EH (cell line): Measurements from ENCODE around the gene ALG9.
A peak's percentile ranks its signal among the peaks of the same experiment; 100 is the strongest.

Experiments
- DNase-seq: peaks from one replicate; pipeline ENCODE4 v3.0.0-alpha.2; 2015; ENCODE audit warnings: low read depth

Gene ALG9

GRCh38 chr11:111879637-111879960 is 8.2 kb upstream of the ALG9 start:
- DNase-seq = no peak

GRCh38 chr11:111878849-111879636 is 7.7 kb upstream of the ALG9 start, which contains the start of the genes CFAP68 and FDXACB1:
TSS of gene CFAP68 (plus strand) at chr11:111879541. CDS start at chr11:111879561, 20 bp downstream.
TSS of gene FDXACB1 (minus strand) at chr11:111879165. CDS start at chr11:111879132, 33 bp downstream.
- DNase-seq = peak; percentile 97

DNA sequence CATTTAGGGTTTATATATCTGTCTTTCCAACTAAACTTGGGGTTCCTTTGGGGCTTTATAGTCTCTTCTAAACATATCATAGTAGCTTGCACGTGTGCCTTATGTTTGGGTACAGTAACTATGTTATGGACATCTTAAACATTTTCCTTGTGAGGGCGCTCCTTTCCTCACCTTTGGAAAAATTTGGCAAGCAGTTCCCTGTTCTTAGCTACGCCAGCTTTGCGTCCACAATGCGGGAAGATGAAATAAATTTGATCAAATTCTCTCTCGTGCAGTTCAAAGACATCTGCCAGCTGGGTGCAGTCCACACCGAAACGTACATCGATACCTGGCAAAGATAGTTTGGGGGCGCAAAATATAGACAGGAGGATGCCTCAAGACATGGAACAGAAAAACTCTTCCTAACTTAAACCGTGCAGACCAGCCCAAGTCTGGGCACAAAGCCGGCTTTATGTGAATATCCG is 7.0 kb upstream of the ALG9 start:
- peak; percentile 42 for DNase-seq

GRCh38 chr11:111871693-111872161 is 346 bp upstream of the ALG9 start:
- peak; percentile 17 for DNase-seq

DNA sequence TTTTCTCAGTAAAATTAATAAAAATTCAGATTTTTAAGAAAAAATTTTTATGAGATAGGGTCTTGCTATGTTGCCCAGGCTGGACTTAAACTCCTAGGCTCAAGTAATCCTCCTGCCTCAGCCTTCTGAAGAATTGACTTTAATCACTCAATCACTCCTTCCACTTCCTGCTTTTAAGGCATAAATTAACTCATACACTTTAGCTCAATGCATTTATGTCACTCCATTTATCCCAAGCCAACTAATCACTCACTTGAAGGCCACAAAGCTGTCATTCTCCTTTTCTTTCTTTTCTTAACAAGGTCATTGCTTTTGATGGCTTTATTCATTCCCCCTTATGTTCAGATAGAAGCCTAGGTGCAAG is 877 bp downstream of the ALG9 start:
- no peak for DNase-seq

- DNase-seq = no peak
Observed at GRCh38 chr11:111870113-111870512, 1.3 kb downstream of the ALG9 start.

DNA sequence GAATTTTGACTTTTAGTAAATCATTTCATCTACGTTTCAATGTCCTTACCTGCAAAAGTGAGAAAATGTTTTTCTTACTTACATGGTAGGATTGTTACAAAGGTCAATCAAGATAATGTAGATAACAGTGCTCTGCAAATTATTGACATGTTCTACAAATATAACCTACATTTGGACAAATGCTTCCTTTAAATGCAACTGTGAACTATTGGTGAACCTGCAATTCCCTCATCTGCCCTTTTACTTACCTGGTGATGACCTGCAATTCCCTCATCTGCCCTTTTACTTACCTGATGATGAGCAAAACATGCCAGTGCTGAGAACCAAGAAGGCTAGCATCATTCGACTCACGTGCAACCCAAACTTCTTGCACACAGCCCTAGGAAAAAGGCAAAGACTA is 11.1 kb downstream of the ALG9 start:
- no peak for DNase-seq

DNA sequence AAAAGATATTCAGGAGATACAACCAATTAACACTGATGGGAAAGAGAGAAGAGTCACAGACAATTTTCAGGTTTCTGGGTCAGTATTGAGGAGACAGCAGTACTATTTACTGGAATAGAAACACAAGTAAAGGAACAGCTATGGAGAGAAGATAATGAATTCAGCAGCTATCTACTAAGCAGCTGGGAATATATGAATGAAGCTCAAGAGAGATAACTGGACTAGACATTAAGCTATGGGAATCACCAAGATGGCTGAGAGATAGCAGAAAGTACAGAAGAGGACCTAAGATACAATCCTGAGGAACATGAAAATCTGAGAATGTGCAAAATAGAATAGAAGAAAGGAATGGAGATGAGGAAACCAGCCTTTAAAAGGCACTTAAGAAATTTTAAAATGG is 15.9 kb downstream of the ALG9 start:
- no peak for DNase-seq

- DNase-seq = no peak
Observed at GRCh38 chr11:111852103-111852502, 19.3 kb downstream of the ALG9 start.

GRCh38 chr11:111851636-111852035 is 19.7 kb downstream of the ALG9 start:
- peak; percentile 38 for DNase-seq

GRCh38 chr11:111851067-111851466 is 20.3 kb downstream of the ALG9 start:
- DNase-seq = no peak

DNA sequence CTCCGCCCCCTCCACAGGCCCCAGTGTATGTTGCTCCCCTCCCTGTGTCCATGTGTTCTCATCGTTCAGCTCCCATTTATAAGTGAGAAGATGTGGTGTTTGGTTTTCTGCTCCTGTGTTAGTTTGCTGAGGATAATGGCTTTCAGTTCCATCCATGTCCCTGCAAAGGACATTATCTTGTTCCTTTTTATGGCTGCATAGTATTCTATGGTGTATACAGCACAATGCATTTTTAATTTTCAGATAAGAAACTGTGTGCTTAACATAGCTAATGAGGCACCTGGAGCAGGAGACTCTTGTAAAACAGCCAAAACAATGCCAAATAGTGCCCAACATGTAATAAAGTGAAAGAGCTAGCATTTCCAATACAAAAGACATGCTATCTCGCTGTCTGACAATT is 21.8 kb downstream of the ALG9 start:
- no peak for DNase-seq

- peak; percentile 82 for DNase-seq
Observed at GRCh38 chr11:111846636-111847035, 24.7 kb downstream of the ALG9 start.

- peak; percentile 39 for DNase-seq
Observed at GRCh38 chr11:111846063-111846462, 25.3 kb downstream of the ALG9 start.

DNA sequence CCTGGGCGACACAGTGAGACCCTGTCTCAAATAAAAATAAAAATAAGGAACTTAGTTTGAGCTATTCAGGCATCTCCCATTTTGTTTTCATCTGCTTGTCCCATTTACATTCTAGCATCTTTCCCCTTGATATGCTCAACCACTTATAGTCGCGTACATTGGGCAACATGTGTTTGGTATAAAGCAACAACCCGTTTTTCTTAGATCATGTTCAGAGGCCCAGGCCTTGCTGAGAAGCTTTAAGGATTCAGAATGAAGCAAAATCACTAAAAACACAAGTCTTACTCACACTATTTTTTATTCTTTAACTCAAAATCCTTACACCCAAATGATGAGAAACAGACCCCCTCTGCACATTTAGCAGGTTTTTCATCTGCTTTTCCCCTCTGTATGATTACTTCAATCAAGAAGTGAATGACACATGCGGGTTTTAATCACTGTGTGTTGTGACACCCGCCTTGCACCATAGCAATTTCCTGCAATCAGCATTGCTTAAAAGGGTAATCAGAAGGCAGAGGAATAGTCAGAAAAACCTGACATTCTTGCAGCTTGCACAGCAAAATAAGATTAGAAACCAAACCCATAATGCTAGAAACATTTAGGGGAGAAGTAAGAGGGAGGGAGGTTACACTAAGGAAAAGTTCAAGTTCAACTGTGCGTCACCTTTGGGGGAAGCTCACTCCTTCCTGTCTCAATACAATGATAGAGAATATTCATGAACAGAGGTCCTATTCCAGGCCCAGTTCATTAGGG is 25.9 kb downstream of the ALG9 start:
- DNase-seq = no peak

GRCh38 chr11:111843661-111844060 is 27.7 kb downstream of the ALG9 start:
- no peak for DNase-seq

DNA sequence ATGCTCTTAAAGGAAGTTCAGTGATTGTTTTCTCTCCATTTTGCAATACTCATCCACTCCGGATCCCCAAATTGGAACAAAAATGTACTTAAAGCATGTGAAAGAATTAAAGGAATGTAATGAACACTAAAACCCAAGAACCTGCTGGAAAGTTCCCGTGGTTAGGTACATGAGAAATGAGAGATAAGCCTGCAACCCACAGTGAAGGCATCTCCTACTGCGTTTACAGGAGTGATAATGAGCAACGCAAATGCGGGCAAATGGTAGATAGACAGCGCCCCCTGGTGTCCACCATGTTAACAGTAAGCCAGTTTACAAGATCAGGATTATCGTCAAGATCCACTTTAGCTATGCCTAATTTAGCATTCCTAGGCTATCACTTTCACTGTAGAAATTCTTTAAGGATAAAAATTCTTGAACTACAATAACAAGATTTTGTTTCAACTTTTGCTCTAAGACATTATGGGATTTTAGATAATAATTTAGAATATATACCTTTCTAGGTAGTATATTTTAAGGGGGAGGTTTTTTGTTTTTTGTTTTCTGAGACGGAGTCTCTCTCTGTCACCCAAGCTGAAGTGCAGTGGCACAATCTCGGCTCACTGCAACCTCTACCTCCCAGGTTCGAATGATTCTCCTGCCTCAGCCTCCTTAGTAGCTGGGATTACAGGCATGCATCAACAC is 29.9 kb downstream of the ALG9 start:
- DNase-seq = peak; percentile 92

DNA sequence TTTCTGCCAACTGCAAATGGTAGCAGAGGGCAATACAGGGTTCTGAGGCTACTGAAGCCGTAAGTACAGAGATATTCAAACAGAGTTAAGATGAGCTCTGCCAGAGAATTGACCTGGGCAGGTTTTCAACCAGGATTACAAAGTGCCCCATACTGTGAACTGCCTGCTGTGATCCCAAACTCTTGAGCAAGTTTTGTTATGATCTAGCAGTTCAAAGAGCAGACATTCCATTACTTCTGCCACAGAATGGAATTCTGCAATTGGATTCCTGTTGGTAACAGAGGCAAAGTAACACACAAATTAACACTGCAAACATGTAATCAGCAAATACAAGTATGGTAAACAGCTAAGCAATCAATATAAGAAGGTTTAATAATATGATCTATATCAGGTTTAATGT is 31.2 kb downstream of the ALG9 start:
- DNase-seq = peak; percentile 35

DNA sequence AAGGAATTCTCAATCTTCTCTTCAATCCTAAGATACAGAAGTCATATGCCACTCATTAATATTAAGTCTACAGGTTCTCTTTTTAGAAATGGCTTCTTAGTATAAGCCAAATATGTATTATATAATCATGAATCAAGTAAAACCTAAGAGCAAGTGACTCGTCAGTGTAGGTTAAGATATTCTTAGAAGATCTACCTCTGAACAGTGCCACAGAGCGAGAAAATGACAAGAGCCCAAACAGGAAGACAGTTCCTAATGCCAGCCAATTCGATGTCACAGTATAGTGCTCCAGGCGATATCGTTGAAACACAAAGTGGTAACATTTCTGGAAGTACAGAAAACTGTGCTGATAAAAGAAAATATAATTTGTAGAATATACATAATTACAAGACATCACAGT is 33.3 kb downstream of the ALG9 start:
- no peak for DNase-seq

GRCh38 chr11:111837366-111837891 is 34.0 kb downstream of the ALG9 start:
- DNase-seq = no peak

DNA sequence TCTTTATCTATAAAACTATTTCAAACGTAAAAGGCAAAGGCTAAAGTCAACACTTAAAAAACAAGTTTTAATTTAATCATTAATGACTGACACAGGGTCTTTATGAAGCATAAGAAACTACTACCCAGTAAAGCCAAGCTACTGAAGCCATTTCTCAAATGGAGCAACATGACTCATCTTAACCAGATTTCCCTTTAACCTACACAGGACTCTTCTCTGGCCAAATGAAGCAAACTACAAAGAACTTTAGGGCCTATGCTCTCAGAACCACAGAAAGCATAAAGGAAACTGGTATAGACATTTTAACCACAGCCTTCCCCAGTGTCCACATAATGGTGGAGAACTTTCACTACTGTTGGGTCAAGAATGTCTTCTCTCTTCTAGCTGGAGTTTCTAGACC is 34.7 kb downstream of the ALG9 start:
- peak; percentile 29 for DNase-seq

DNA sequence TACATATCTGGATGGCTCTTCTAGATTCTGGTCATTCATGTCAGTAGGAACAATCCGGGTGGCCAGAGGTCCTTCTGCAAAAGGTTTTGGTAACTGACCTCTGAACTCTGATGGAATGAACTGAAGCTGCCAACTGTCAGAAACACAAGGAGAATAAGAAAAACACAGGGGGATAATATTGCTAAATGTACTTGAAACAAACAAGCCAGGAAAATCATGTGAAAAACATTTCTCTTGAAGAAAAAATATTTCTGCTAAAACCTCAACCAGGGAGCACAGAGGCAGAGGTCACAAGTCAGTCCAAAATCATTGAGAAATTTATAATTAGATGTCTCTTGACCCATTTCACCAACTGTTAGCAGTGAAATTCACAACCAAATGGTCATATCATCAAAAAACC is 35.2 kb downstream of the ALG9 start:
- DNase-seq = no peak
